ENCODE data around the gene RAB15.

DNA sequence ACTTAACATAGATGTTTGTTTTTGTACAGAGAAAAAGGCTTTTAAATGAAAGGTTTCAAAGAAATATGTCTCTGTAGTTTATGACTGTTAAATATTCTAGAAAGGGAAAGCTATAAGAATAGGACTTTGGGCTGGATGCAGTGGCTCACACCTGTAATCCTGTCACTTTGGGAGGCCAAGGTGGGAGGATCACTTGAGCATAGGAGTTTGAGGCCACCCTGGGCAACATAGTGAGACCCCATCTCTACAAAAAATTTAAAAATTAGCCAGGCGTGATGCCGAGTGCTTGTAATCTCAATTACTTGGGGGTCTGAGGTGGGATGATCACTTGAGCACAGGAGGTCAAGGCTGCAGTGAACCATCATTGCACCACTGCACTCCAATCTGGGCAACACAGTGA lies 41.0 kb downstream of the RAB15 start:
- TF ChIP-seq, protein P1, sequence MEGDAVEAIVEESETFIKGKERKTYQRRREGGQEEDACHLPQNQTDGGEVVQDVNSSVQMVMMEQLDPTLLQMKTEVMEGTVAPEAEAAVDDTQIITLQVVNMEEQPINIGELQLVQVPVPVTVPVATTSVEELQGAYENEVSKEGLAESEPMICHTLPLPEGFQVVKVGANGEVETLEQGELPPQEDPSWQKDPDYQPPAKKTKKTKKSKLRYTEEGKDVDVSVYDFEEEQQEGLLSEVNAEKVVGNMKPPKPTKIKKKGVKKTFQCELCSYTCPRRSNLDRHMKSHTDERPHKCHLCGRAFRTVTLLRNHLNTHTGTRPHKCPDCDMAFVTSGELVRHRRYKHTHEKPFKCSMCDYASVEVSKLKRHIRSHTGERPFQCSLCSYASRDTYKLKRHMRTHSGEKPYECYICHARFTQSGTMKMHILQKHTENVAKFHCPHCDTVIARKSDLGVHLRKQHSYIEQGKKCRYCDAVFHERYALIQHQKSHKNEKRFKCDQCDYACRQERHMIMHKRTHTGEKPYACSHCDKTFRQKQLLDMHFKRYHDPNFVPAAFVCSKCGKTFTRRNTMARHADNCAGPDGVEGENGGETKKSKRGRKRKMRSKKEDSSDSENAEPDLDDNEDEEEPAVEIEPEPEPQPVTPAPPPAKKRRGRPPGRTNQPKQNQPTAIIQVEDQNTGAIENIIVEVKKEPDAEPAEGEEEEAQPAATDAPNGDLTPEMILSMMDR (IDR thresholded peaks at IDR 0.05; ENCODE audit: insufficient read depth, low read length, poor library complexity, severe bottlenecking) = no peak
- no peak for TF ChIP-seq EZH2phosphoT487 (conservative IDR thresholded peaks at IDR 0.05; ENCODE audit: low read length)

All from SU-DHL-6 (cell line).